Astrocyte of the spinal cord (primary cell): ENCODE data around the gene BGLAP.

Experiments
- DNase-seq: peaks from one replicate; pipeline ENCODE4 v3.0.0; 2011; ENCODE audit warnings: low read depth, low spot score
- H3K4me3 ChIP-seq: 2 replicates; pipeline ENCODE4 v1.5.1; 2011; ENCODE audit warnings: low read depth, mild to moderate bottlenecking, low read length, moderate library complexity
- in situ Hi-C: cut with HindIII; loops from 2 replicates; pipeline ENCODE4 v1.10.0; 2017; ENCODE audit warnings: low sequenced_read_pairs
- TF ChIP-seq, protein P1 (sequence below): IDR thresholded peaks from 2 replicates; pipeline ENCODE4 v1.5.1; 2012; ENCODE audit warnings: low read depth, mild to moderate bottlenecking, low read length, inconsistent platforms

The BGLAP gene

DNA sequence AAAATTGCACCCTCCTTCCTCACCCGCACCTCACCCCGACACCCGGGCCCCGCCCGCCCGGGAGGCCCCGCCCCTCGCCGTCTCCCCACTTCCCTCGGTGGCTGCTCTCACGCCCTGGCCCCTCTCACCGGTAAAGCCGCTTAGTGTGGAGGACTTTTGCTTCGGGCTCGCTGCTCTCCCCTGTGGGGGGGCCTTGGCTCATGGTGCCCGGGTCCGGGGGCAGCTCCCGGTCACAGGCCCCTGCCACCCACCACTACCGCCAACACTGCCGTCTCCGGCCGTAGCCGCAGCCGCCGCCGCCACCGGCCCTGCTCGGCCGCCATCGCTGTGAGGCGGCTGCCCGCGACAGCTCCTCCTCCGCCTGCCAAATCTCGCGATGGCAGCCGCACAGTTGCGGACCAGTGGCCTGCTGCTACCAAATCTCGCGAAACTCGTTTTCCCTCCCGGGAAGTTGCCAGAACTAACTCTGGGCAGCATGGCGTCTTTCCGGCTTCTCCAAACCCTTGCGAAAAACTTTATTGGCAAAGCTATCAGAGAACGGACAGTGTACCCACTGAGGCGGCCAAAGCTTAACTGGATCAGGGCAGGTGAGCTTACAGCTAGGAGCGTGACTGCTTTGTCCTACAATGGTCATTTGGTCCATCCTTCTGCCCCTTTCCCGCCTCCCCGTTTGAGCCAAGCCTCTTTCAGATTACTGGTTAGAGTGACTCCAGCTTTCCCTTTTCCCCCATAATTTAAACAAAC, 40.7 kb downstream of the BGLAP start, which contains the start of gene SMG5:
TSS of gene SMG5 (minus strand) at position 347 of the 744 bp plus-strand sequence. CDS start at position 202, 145 bp downstream.
- TF ChIP-seq, protein P1, sequence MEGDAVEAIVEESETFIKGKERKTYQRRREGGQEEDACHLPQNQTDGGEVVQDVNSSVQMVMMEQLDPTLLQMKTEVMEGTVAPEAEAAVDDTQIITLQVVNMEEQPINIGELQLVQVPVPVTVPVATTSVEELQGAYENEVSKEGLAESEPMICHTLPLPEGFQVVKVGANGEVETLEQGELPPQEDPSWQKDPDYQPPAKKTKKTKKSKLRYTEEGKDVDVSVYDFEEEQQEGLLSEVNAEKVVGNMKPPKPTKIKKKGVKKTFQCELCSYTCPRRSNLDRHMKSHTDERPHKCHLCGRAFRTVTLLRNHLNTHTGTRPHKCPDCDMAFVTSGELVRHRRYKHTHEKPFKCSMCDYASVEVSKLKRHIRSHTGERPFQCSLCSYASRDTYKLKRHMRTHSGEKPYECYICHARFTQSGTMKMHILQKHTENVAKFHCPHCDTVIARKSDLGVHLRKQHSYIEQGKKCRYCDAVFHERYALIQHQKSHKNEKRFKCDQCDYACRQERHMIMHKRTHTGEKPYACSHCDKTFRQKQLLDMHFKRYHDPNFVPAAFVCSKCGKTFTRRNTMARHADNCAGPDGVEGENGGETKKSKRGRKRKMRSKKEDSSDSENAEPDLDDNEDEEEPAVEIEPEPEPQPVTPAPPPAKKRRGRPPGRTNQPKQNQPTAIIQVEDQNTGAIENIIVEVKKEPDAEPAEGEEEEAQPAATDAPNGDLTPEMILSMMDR = no peak
- peak within 1 kb of the TSS; percentile 90 for H3K4me3 ChIP-seq
- in situ Hi-C loops = no loop called here
- peak; percentile 99 for DNase-seq

DNA sequence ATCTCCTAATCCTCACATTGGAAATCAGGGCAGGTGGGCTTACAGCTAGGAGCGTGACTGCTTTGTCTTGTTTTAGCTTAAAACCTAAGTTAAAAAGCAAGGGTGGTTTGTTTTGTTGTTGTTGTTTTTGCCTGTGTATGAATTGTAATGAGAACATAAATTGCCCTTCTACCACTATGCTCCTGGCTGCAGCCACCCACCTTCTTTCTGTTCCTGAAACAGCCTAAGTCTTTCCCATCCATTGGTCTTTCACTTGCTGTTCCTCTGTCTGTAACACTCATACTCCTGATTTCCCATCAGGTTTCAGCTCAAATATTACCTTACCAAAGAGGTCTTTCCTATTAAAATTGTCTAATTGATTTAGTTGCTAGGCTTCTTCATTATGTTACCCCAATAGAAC, 41.5 kb downstream of the BGLAP start:
- H3K4me3 ChIP-seq = peak overlapping the region; percentile 90
- no peak for DNase-seq
- in situ Hi-C loops = no loop called here
- TF ChIP-seq, protein P1 = no peak

DNA sequence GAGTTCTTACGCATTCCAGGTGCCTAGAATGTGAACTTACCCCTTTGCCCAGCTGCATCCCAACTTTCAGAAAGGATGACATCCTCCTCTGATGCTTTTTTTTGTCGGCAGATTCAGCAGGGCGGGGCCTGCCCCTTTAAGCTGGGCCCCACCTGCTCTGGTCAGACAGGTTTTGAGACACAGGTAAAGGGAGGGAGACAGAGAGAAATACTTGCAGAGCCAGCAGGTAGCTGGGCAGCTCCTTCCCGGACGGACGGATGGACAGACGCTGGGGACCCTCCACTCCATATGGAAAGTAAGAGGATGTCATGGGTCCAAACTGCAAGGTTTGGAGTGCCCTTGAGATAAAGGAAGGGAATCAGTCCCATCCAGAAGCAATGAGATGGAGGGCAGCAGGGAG, 42.1 kb downstream of the BGLAP start, which contains the start of gene TMEM79:
TSS of gene TMEM79 (plus strand) at position 214 of the 400 bp plus-strand sequence. CDS start 902 bp downstream, outside the sequence.
- peak within 1 kb of the TSS; percentile 90 for H3K4me3 ChIP-seq
- DNase-seq = no peak
- TF ChIP-seq, protein P1 = no peak
- in situ Hi-C loops = no loop called here

DNA sequence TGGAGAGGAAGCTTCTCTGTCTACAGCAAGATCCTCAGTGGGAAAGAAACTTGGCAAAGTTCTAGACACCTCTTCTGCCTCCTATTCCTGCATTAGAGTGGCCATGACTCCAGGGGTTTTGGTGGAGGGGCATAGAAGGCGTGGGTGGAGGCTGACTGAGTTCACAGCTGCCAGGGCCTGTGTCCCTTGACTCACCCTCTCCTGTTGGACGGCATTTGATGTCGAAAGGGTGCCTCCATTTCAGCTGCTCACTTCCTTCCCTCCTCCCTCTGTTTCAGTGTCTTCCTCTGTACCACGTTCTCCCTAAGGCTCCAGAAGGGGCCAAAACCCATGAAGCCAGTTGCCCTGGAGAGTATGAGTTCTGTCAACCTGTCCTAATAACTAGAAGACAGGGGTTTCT, 42.8 kb downstream of the BGLAP start:
- H3K4me3 ChIP-seq = no peak overlapping the region
- no peak for DNase-seq
- TF ChIP-seq, protein P1 = no peak
- in situ Hi-C loops = no loop called here

DNA sequence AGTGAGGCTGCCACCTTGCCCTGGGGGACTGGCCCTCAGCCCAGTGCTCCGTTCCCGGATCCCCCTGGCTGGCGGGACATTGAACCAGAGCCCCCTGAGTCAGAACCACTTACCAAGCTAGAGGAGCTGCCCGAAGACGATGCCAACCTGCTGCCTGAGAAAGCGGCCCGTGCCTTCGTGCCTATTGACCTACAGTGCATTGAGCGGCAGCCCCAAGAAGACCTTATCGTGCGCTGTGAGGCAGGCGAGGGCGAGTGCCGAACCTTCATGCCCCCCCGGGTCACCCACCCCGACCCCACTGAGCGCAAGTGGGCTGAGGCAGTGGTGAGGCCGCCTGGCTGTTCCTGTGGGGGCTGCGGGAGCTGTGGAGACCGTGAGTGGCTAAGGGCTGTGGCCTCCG, 43.5 kb downstream of the BGLAP start:
- DNase-seq = no peak
- TF ChIP-seq, protein P1 = no peak
- H3K4me3 ChIP-seq = no peak overlapping the region
- in situ Hi-C loops = no loop called here

DNA sequence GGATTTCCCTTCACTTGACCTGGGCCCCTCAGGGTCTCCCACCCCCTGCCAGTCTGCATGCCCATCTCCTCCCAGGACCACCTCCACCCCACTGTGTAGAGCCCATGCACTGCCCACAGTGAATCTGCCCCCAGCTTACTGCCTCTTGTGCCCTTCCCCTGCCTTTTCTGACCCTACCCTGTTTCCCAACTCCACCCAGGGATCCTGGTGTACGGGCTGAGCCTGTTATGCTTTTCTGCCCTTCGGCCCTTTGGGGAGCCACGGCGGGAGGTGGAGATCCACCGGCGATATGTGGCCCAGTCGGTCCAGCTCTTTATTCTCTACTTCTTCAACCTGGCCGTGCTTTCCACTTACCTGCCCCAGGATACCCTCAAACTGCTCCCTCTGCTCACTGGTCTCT, 44.1 kb downstream of the BGLAP start:
- H3K4me3 ChIP-seq = no peak overlapping the region
- TF ChIP-seq, protein P1 = no peak
- DNase-seq = no peak
- in situ Hi-C loops = no loop called here
